ENCODE data around the gene LMX1B. TPM values are rescaled to one million over a fixed set of nuclear protein-coding genes. Genes with fewer than 3 reads are reported as not detected.
A peak's percentile ranks its signal among the peaks of the same experiment; 100 is the strongest.

LMX1B gene
- total RNA-seq, 1 experiment from 2014 or later = 2.6 TPM

GRCh38 chr9:126705767-126706697 is 92.3 kb downstream of the LMX1B start:
- in situ Hi-C loops (cut with HindIII; ENCODE audit: low pct_unique_long_range_greater_than_20kb, low sequenced_read_pairs) (no loop called here), intact Hi-C loops (cut with micrococcal nuclease; ENCODE audit: unreplicated experiment) (loop anchor here (1.0 kb wide), 1 partner anchor 75 kb away; no protein-coding TSS in a partner anchor)
- ChIA-PET POLR2A (no interaction called here), CTCF (interaction anchor here (0.6 to 2.9 kb wide), 10 partner anchors 15 to 715 kb away, joined by 3 to 33 read pairs (median 3); no protein-coding TSS in a partner anchor)
- Histone ChIP-seq H3K9me3 (ENCODE audit: control insufficient read depth, insufficient read depth, low read depth, low read length) (no peaks in the 10 kb centered on the region), H3K4me1 (ENCODE audit: control insufficient read depth, insufficient read depth, low read length) (peaks cover 4% of the 10 kb centered on the region), H3K27ac (ENCODE audit: low read length) (no peak overlapping the region), H3K36me3 (ENCODE audit: control insufficient read depth, insufficient read depth, low read length) (no peaks in the 10 kb centered on the region), H3K4me3 (ENCODE audit: low read depth in 2 of 2, low read length in 2 of 2) (no peak overlapping the region), H3K27me3 (ENCODE audit: control insufficient read depth, insufficient read depth, low read length) (no peaks in the 10 kb centered on the region)
- DNase-seq (ENCODE audit: low read depth, low spot score) (no peak), ATAC-seq (peak; percentile 77)
- BruUV-seq (replicated peaks) = no TSS peak
- TF ChIP-seq POLR2AphosphoS5 (IDR thresholded peaks at IDR 0.05; ENCODE audit: low read depth, low read length) (no peak), CTCF (IDR thresholded peaks at IDR 0.05) (peak; percentile 84)

GRCh38 chr9:126706698-126707053 is 92.9 kb downstream of the LMX1B start:
- CTCF ChIA-PET = interaction anchor here (0.6 to 2.9 kb wide), 9 partner anchors 16 to 714 kb away, joined by 3 to 33 read pairs (median 3); no protein-coding TSS in a partner anchor
- H3K4me3 ChIP-seq (ENCODE audit: low read depth in 2 of 2, low read length in 2 of 2) = no peak overlapping the region
- no peaks in the 10 kb centered on the region for H3K9me3 ChIP-seq (ENCODE audit: control insufficient read depth, insufficient read depth, low read depth, low read length)
- no TSS peak for BruUV-seq (replicated peaks)
- intact Hi-C loops (cut with micrococcal nuclease; ENCODE audit: unreplicated experiment) (no loop called here), in situ Hi-C loops (cut with HindIII; ENCODE audit: low pct_unique_long_range_greater_than_20kb, low sequenced_read_pairs) (no loop called here)
- H3K36me3 ChIP-seq (ENCODE audit: control insufficient read depth, insufficient read depth, low read length) = no peaks in the 10 kb centered on the region
- DNase-seq (ENCODE audit: low read depth, low spot score) = no peak
- H3K27me3 ChIP-seq (ENCODE audit: control insufficient read depth, insufficient read depth, low read length) = no peaks in the 10 kb centered on the region
- no peak for TF ChIP-seq POLR2AphosphoS5 (IDR thresholded peaks at IDR 0.05; ENCODE audit: low read depth, low read length)
- no peak for TF ChIP-seq SIN3A (IDR thresholded peaks at IDR 0.05; ENCODE audit: borderline replicate concordance, insufficient read depth, low read depth, low read length)
- TF ChIP-seq CTCF (IDR thresholded peaks at IDR 0.05) = peak; percentile 38
- TF ChIP-seq REST (IDR thresholded peaks at IDR 0.05; ENCODE audit: insufficient read depth in 1 of 2, low read depth in 2 of 2, low read length in 1 of 2) = no peak
- no peak for TF ChIP-seq TCF7L2 (IDR thresholded peaks at IDR 0.05; ENCODE audit: low read depth, low read length)
- ATAC-seq = no peak
- H3K27ac ChIP-seq (ENCODE audit: low read length) = no peak overlapping the region
- H3K4me1 ChIP-seq (ENCODE audit: control insufficient read depth, insufficient read depth, low read length) = peaks cover 4% of the 10 kb centered on the region
- POLR2A ChIA-PET = no interaction called here
